Activated naive CD4-positive, alpha-beta T cell treated with anti-CD3 and anti-CD28 coated beads, Interleukin-2, amount 10 ng/mL, durations not matched to agents 7 days and 5 days (primary cell): ENCODE data around the gene IPMK.
"Not testable (repeated sequence)": the region's sequence is repeated elsewhere in the genome, so short reads cannot be mapped to it uniquely, and the experiment has no call there.

Experiments
- CTCF ChIA-PET: fragments of 350-600 bp; sonication (Branson Sonifier 250); formaldehyde crosslinking; loops from one replicate; lab custom pipeline; 2021; ENCODE audit warnings: antibody characterized with exemption; lab: Charles Lee
- DNase-seq: peaks from one replicate; pipeline ENCODE4 v3.0.0-alpha.2; 2020
- H3K27ac Mint-ChIP-seq: one replicate; pipeline ENCODE4 v1.8.0; 2021; ENCODE audit warnings: mild to moderate bottlenecking, moderate library complexity, mixed read lengths
- H3K27me3 Mint-ChIP-seq: one replicate; pipeline ENCODE4 v1.8.0; 2021; ENCODE audit warnings: mild to moderate bottlenecking, mixed read lengths
- H3K36me3 Mint-ChIP-seq: one replicate; pipeline ENCODE4 v1.8.0; 2021; ENCODE audit warnings: mixed read lengths
- H3K4me1 Mint-ChIP-seq: one replicate; pipeline ENCODE4 v1.8.0; 2021; ENCODE audit warnings: mixed read lengths
- H3K4me3 Mint-ChIP-seq: one replicate; pipeline ENCODE4 v1.8.0; 2021; ENCODE audit warnings: mild to moderate bottlenecking, moderate library complexity, mixed read lengths
- H3K9me3 Mint-ChIP-seq: one replicate; pipeline ENCODE4 v1.8.0; 2021; ENCODE audit warnings: mixed read lengths

Gene IPMK

DNA sequence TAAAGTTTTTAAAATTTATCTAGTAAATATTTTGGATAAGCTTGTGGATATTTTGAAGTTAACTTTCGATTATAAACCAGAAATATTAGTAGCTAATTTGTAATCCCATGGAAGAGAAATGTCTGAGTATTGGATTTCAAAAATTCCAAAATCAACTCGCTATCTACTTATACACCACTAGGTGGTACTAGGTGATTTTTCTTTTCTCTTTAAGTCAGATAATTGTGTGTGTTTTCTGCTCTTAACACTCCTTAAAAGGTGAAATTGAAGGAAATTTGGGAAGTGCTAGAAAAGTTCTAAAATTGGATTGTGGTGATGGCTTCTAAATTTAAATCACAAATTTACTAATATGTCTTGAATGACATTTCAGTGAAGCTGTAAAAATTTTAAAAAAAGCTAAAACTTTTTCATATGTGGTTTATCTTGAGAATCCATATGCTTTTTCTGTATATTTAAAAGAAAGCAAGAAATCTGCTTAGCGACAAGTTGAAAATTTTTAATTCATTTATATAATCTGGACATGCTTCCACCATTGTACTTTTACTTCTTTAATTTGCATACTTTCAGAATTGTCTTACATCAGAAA, 90.2 kb downstream of the IPMK start:
- Mint-ChIP-seq H3K27ac (no peak overlapping the region), H3K36me3 (no peaks in the 10 kb centered on the region), H3K4me1 (no peaks in the 10 kb centered on the region), H3K27me3 (no peaks in the 10 kb centered on the region), H3K9me3 (no peaks in the 10 kb centered on the region), H3K4me3 (no peak overlapping the region)
- DNase-seq = no peak
- CTCF ChIA-PET = interaction anchor here (0.7 to 7.4 kb wide), 10 partner anchors 23 to 210 kb away, joined by 3 to 148 read pairs (median 4); partner anchors contain the start of genes CISD1 and TFAM

GRCh38 chr10:58175990-58176900, 91.4 kb downstream of the IPMK start:
- H3K9me3 Mint-ChIP-seq = no peaks in the 10 kb centered on the region
- H3K27ac Mint-ChIP-seq = no peak overlapping the region
- no peaks in the 10 kb centered on the region for H3K36me3 Mint-ChIP-seq
- H3K4me3 Mint-ChIP-seq = no peak overlapping the region
- H3K4me1 Mint-ChIP-seq = no peaks in the 10 kb centered on the region
- no peaks in the 10 kb centered on the region for H3K27me3 Mint-ChIP-seq
- CTCF ChIA-PET = interaction anchor here (2.1 to 7.4 kb wide), 2 partner anchors 22 to 117 kb away, joined by 6 to 148 read pairs; no protein-coding TSS in a partner anchor
- DNase-seq = no peak

- no peaks in the 10 kb centered on the region for H3K27me3 Mint-ChIP-seq
- no peak overlapping the region for H3K4me3 Mint-ChIP-seq
- no peaks in the 10 kb centered on the region for H3K4me1 Mint-ChIP-seq
- CTCF ChIA-PET = interaction anchor here (7.4 kb wide), 1 partner anchor 118 kb away, joined by 148 read pairs; no protein-coding TSS in a partner anchor
- no peaks in the 10 kb centered on the region for H3K36me3 Mint-ChIP-seq
- H3K27ac Mint-ChIP-seq = no peak overlapping the region
- H3K9me3 Mint-ChIP-seq = no peaks in the 10 kb centered on the region
- no peak for DNase-seq
Observed at GRCh38 chr10:58174831-58175230, 92.9 kb downstream of the IPMK start.

DNA sequence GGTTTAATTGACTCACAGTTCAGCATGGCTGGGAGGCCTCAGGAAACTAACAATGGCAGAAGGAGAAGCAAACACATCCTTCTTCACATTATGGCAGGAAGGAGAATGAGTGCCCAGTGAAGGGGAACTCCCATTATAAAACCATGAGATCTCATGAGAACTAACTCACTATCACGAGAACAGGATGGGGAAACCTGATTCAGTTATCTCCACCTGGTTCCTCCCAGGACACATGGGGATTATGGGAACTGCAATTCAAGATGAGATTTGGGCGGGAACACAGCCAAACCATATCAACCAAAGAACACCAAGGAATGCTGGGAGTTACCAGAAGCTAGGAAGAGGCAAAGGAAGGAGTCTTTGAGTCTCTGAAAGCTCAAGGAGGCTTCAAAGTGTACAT, 94.3 kb downstream of the IPMK start:
- Mint-ChIP-seq H3K36me3 (no peaks in the 10 kb centered on the region), H3K4me1 (no peaks in the 10 kb centered on the region), H3K4me3 (no peak overlapping the region), H3K9me3 (no peaks in the 10 kb centered on the region), H3K27me3 (no peaks in the 10 kb centered on the region), H3K27ac (no peak overlapping the region)
- DNase-seq = no peak
- CTCF ChIA-PET = interaction anchor here (2.1 kb wide), 1 partner anchor 118 kb away, joined by 7 read pairs; no protein-coding TSS in a partner anchor

- Mint-ChIP-seq H3K27me3 (no peaks in the 10 kb centered on the region), H3K4me1 (no peaks in the 10 kb centered on the region), H3K27ac (no peak overlapping the region)
Observed at GRCh38 chr10:58171146-58171545, 96.5 kb downstream of the IPMK start.

DNA sequence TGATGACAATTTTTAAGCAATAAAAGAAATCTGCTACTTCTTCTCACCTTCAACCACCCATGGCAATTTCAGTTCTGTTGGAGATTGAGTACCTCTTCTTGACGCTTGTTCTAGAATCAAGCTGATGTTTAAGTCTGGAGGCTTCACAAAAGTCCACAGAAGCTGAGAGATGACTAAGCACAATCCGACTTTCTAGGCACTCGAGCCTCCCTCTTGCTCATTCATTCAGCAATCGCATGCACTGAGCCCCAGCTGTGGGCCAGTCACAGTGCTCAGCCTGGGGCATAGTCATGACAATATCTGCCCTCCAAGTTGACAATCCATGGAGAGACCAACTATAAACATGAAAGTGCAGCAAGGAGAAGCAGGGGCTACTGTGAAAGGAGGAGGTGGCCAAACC, 103.2 kb downstream of the IPMK start:
- H3K4me1 Mint-ChIP-seq = no peaks in the 10 kb centered on the region
- no peak overlapping the region for H3K4me3 Mint-ChIP-seq
- peaks cover 7% of the 10 kb centered on the region for H3K27me3 Mint-ChIP-seq
- CTCF ChIA-PET = no interaction called here
- no peak for DNase-seq
- no peaks in the 10 kb centered on the region for H3K36me3 Mint-ChIP-seq
- no peaks in the 10 kb centered on the region for H3K9me3 Mint-ChIP-seq
- no peak overlapping the region for H3K27ac Mint-ChIP-seq

More at GRCh38 chr10:58171146-58171545, 96.5 kb downstream of the IPMK start:
- no peak for DNase-seq
- no peak overlapping the region for H3K4me3 Mint-ChIP-seq
- H3K9me3 Mint-ChIP-seq = no peaks in the 10 kb centered on the region
- H3K36me3 Mint-ChIP-seq = no peaks in the 10 kb centered on the region
- CTCF ChIA-PET = interaction anchor here (0.8 to 1.3 kb wide), 2 partner anchors 19 to 119 kb away, joined by 3 to 4 read pairs; no protein-coding TSS in a partner anchor

- DNase-seq = no peak
- no peak overlapping the region for H3K27ac Mint-ChIP-seq
- CTCF ChIA-PET = no interaction called here
- H3K4me3 Mint-ChIP-seq = no peak overlapping the region
- no peaks in the 10 kb centered on the region for H3K4me1 Mint-ChIP-seq
- H3K36me3 Mint-ChIP-seq = no peaks in the 10 kb centered on the region
- H3K9me3 Mint-ChIP-seq = no peaks in the 10 kb centered on the region
- peaks cover 14% of the 10 kb centered on the region for H3K27me3 Mint-ChIP-seq
Observed at GRCh38 chr10:58158806-58159205, 108.9 kb downstream of the IPMK start.

DNA sequence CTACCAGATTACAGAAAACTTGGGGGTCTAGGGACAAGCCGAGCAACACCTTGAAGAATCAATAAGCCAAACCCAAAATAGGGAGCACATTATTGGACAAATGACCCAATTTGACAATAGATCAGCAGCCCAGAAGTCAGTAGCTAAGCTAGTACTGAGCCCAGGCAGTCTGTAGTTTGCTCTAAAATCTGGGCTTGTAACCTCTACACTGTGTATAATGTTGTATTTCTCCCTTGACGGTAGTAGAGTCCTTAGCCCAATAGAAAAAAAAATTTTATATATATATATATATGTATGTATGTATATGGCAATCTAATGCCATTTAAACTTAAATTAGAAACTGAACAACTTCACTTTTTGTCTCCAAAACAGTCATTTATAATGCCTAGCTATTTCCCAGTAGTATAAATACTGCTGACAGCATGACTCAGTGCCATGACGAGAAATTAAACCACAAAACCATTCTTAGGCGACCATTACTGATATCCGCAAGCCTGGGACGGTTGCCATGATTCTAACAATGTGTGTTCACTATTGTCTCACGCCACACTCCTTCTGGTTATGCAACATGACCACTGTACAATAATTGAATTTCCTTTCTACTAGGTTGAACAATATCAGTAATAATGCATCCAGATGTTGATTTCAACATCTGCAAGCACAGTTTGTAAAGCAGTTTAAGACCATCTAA, 110.5 kb downstream of the IPMK start:
- H3K4me1 Mint-ChIP-seq = no peaks in the 10 kb centered on the region
- no peak overlapping the region for H3K4me3 Mint-ChIP-seq
- H3K9me3 Mint-ChIP-seq = no peaks in the 10 kb centered on the region
- no peak overlapping the region for H3K27ac Mint-ChIP-seq
- no peaks in the 10 kb centered on the region for H3K36me3 Mint-ChIP-seq
- DNase-seq = no peak
- CTCF ChIA-PET = interaction anchor here (1.2 kb wide), 1 partner anchor 134 kb away, joined by 4 read pairs; no protein-coding TSS in a partner anchor
- H3K27me3 Mint-ChIP-seq = peaks cover 17% of the 10 kb centered on the region

DNA sequence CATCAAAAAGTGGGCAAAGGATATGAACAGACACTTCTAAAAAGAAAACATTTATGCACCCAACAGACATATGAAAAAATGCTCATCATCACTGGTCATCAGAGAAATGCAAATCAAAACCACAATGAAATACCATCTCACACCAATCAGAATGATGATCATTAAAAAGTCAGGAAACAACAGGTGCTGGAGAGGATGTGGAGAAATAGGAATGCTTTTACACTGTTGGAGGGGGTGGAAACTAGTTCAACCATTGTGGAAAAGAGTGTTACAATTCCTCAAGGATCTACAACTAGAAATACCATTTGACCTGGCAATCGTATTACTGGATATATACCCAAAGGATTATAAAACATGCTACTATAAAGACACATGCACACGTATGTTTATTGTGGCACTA, 111.8 kb downstream of the IPMK start:
- H3K27me3 Mint-ChIP-seq = peaks cover 17% of the 10 kb centered on the region
- H3K4me3 Mint-ChIP-seq, H3K27ac Mint-ChIP-seq, H3K36me3 Mint-ChIP-seq, CTCF ChIA-PET, DNase-seq, H3K4me1 Mint-ChIP-seq, H3K9me3 Mint-ChIP-seq: not testable (repeated sequence)

DNA sequence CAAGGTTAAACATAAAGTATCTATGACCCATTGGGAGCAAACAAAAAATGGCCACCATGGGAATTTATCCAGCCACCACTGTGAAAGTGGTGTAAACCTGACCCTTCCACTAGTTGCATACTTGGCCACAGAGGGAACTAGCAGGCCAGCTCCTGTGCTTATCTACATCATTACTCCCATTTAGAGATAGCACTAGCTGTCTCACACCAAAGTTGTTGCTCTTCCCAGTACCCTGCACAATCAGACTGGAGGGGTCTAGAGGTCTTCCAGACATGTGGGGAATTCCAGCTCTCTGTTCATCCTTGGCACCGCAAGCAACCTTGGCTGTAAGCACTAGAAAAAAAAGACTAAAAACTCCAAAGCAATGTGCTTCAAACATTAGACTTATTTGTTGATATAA, 113.9 kb downstream of the IPMK start:
- Mint-ChIP-seq H3K4me1 (no peaks in the 10 kb centered on the region), H3K27me3 (peaks cover 14% of the 10 kb centered on the region), H3K4me3 (no peak overlapping the region), H3K27ac (no peak overlapping the region), H3K36me3 (no peaks in the 10 kb centered on the region), H3K9me3 (no peaks in the 10 kb centered on the region)
- DNase-seq = no peak
- CTCF ChIA-PET = interaction anchor here (1.6 to 1.7 kb wide), 3 partner anchors 24 to 816 kb away, joined by 5 to 6 read pairs (median 6); no protein-coding TSS in a partner anchor

DNA sequence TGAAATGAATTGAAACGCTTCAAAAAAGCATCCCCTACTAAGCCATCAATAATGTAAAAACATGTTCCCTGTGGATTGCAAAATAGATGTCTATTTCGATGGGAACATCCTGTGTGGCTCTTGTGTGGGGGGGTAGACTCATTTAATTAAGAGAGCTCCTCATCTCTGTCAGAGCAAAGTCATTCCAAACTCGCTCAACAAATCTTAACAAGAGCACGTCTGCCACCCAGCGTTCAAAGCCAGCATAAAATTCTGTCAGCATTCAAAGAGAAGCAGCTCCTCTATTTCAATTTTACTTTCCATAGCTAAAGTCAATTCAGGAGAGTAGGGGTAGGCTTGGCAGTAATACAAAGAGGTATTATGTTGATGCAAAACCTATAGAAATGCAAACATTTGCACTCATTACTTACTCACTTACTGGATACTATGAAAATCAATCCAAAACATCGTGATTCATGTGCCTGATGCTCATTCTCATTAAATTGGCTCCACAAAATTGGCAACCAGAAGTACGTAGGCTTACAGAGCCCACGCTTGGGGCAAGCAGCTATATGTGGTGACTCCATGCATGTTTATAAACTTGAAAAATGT, 114.9 kb downstream of the IPMK start:
- H3K27ac Mint-ChIP-seq = no peak overlapping the region
- CTCF ChIA-PET = interaction anchor here (1.3 to 1.6 kb wide), 6 partner anchors 18 to 816 kb away, joined by 3 to 6 read pairs (median 4); no protein-coding TSS in a partner anchor
- no peaks in the 10 kb centered on the region for H3K4me1 Mint-ChIP-seq
- no peaks in the 10 kb centered on the region for H3K9me3 Mint-ChIP-seq
- DNase-seq = peak; percentile 57
- no peaks in the 10 kb centered on the region for H3K36me3 Mint-ChIP-seq
- no peak overlapping the region for H3K4me3 Mint-ChIP-seq
- peaks cover 9% of the 10 kb centered on the region for H3K27me3 Mint-ChIP-seq

DNA sequence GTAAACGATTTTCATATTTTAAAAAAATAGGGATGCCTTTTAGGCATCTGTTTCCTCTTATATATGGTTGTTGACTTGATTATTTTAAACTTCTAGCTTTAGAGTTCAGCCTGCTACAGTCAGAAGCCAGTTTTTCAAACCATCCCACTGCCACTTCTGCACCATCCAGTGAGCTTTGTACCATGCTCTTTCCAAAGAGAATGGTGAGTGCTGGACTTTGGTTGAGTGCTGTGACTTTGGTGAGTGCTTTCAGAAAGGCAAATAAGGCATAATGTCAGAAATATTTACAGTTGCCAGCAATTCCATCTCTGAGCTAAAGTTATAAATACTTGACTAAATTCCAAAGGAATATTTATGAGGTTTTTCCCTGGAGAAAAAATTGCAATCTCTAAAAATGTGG, 117.4 kb downstream of the IPMK start:
- Mint-ChIP-seq H3K27ac (no peak overlapping the region), H3K27me3 (peaks cover 3% of the 10 kb centered on the region)
- CTCF ChIA-PET = no interaction called here

DNA sequence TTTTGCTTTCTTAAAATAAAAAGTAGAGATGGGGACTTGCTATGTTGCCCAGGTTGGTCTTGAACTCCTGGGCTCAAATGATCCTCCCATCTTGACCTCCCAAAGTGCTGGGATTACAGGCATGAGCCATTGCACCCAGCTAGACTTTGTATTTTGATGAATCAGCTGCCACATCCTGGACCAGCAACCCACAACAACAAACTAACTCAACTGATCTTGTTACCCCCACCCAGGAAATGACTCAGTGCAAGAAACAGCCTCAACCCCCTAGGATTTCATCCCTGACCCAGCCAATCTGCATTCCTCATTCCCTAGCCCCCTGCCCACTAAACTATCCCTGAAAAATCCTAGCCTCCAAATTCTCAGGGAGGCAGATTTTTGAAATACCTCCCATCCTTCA, 123.8 kb downstream of the IPMK start:
- peaks cover 11% of the 10 kb centered on the region for H3K4me1 Mint-ChIP-seq
- no peak for DNase-seq
- no peak overlapping the region for H3K4me3 Mint-ChIP-seq
- CTCF ChIA-PET = no interaction called here
- H3K27me3 Mint-ChIP-seq = peaks cover 4% of the 10 kb centered on the region
- peaks cover 10% of the 10 kb centered on the region for H3K9me3 Mint-ChIP-seq
- H3K27ac Mint-ChIP-seq = peak overlapping the region; percentile 20
- no peaks in the 10 kb centered on the region for H3K36me3 Mint-ChIP-seq

More for the DNA sequence above, 117.4 kb downstream of the IPMK start:
- Mint-ChIP-seq H3K36me3 (no peaks in the 10 kb centered on the region), H3K4me3 (no peak overlapping the region), H3K4me1 (no peaks in the 10 kb centered on the region), H3K9me3 (no peaks in the 10 kb centered on the region)
- DNase-seq = no peak
